Measurements from ENCODE around the gene EML4.

GRCh38 chr2:42128721-42129486 is 40.2 kb upstream of the EML4 start:
- TF ChIP-seq CTCF (IDR thresholded peaks at IDR 0.05; ENCODE audit: borderline replicate concordance, extremely low read depth, low read length, poor library complexity, severe bottlenecking) (no peak), EZH2 (IDR thresholded peaks at IDR 0.05; ENCODE audit: borderline replicate concordance, low read depth, low read length, severe bottlenecking) (no peak)
